A673 (cell line): ENCODE results near the gene LRRC4. TPM values are rescaled to one million over a fixed set of nuclear protein-coding genes. Genes with fewer than 3 reads are reported as not detected.

ENCODE experiments used
- BruUV-seq: library from RNA; stranded (reverse); fragments of 400-500 nt; replicated peaks from 2 replicates; lab custom pipeline; 2021; lab: Mats Ljungman, UMichigan
- CTCF ChIA-PET: fragments of 300-600 bp; sonication (Branson Sonifier 250); formaldehyde crosslinking; loops from one replicate; lab custom pipeline; 2022; ENCODE audit warnings: antibody characterized with exemption; lab: Charles Lee
- POLR2A ChIA-PET: fragments of 300-600 bp; sonication (Branson Sonifier 250); formaldehyde crosslinking; loops from one replicate; lab custom pipeline; 2022; ENCODE audit warnings: antibody characterized with exemption; ENCODE audit not compliant: low non-redundant PET; lab: Charles Lee
- DNase-seq: peaks from one replicate; pipeline ENCODE4 v3.0.0-alpha.2; 2015; ENCODE audit warnings: low spot score
- H3K27ac ChIP-seq: fragments of 200-600 bp; sonication (generic); 2 replicates; pipeline ENCODE4 v1.5.1; 2016; ENCODE audit warnings: mixed run types, low read depth, mild to moderate bottlenecking, mixed read lengths, antibody characterized with exemption, low read length; ENCODE audit not compliant: poor library complexity, severe bottlenecking
- H3K27me3 ChIP-seq: fragments of 200-600 bp; sonication (generic); replicated peaks from 2 replicates; pipeline ENCODE4 v1.6.1; 2017; ENCODE audit warnings: mixed run types, low read depth, mild to moderate bottlenecking, mixed read lengths, antibody characterized with exemption, low read length; ENCODE audit not compliant: insufficient read depth, poor library complexity
- H3K36me3 ChIP-seq: fragments of 200-600 bp; sonication (generic); 2 replicates; pipeline ENCODE4 v1.6.1; 2016; ENCODE audit warnings: mixed run types, mild to moderate bottlenecking, mixed read lengths, antibody characterized with exemption, low read length; ENCODE audit not compliant: insufficient read depth, poor library complexity, severe bottlenecking
- H3K4me1 ChIP-seq: fragments of 200-600 bp; sonication (generic); 2 replicates; pipeline ENCODE4 v1.6.1; 2017; ENCODE audit warnings: mixed run types, mild to moderate bottlenecking, mixed read lengths, antibody characterized with exemption, low read length; ENCODE audit not compliant: insufficient read depth, poor library complexity, severe bottlenecking
- H3K4me3 ChIP-seq: fragments of 200-600 bp; sonication (generic); 2 replicates; pipeline ENCODE4 v1.5.1; 2016; ENCODE audit warnings: low read depth, mixed run types, mild to moderate bottlenecking, mixed read lengths, low read length; ENCODE audit not compliant: poor library complexity, severe bottlenecking
- H3K9me3 ChIP-seq: fragments of 200-600 bp; sonication (generic); 2 replicates; pipeline ENCODE4 v1.6.1; 2016; ENCODE audit warnings: mixed run types, low read depth, mild to moderate bottlenecking, mixed read lengths, antibody characterized with exemption, low read length; ENCODE audit not compliant: poor library complexity, severe bottlenecking
- EZH2 ChIP-seq: fragments of 200-600 bp; sonication (generic); IDR thresholded peaks from 2 replicates; pipeline ENCODE4 v1.6.1; 2017; ENCODE audit warnings: borderline replicate concordance, low read depth, mild to moderate bottlenecking, mixed read lengths, antibody characterized with exemption, low read length; ENCODE audit not compliant: poor library complexity, severe bottlenecking
- intact Hi-C: fragments of 100-400 bp; cut with micrococcal nuclease; formaldehyde crosslinking; loops from one replicate; pipeline ENCODE4 v1.10.0; 2022; ENCODE audit not compliant: unreplicated experiment
- total RNA-seq: library from RNA; stranded (reverse); gene quantifications from 2 replicates; pipeline ENCODE4 v1.2.3, GENCODE V29; 2021
- TF ChIP-seq, protein P1 (sequence below): fragments of 300-800, 200-600 bp; sonication (generic); conservative IDR thresholded peaks from 2 replicates; pipeline ENCODE4 v1.5.1; 2017; ENCODE audit warnings: low read depth, mild to moderate bottlenecking, antibody characterized with exemption, low read length, moderate library complexity, mixed read lengths

LRRC4 gene
- total RNA-seq, 1 experiment from 2014 or later, result 16.1 TPM

DNA sequence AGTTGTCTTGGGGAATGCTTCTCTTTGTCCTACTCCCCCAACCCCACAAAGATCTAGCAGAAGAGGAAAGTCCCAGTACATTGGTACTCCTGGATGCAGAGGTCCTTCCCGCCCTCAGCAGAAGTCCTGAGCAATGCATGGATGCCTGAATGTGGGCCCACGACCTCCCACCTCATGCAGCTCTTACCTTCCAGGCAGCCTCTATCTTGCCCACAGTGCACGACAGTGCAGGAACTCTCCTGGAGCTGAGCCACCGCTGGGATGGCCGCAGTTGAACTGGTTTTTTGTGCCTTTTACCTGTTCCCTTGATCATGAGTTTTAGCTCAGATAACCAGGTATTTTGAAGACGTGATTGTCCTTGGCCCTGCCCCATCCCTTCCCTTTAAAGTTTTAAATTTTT lies 37.9 kb downstream of the LRRC4 start:
- BruUV-seq, result no TSS peak
- Histone ChIP-seq H3K27me3 (no peaks in the 10 kb centered on the region), H3K4me3 (no peak overlapping the region), H3K36me3 (no peaks in the 10 kb centered on the region), H3K4me1 (no peaks in the 10 kb centered on the region), H3K9me3 (no peaks in the 10 kb centered on the region), H3K27ac (no peak overlapping the region)
- no peak for TF ChIP-seq EZH2
- TF ChIP-seq, protein P1, sequence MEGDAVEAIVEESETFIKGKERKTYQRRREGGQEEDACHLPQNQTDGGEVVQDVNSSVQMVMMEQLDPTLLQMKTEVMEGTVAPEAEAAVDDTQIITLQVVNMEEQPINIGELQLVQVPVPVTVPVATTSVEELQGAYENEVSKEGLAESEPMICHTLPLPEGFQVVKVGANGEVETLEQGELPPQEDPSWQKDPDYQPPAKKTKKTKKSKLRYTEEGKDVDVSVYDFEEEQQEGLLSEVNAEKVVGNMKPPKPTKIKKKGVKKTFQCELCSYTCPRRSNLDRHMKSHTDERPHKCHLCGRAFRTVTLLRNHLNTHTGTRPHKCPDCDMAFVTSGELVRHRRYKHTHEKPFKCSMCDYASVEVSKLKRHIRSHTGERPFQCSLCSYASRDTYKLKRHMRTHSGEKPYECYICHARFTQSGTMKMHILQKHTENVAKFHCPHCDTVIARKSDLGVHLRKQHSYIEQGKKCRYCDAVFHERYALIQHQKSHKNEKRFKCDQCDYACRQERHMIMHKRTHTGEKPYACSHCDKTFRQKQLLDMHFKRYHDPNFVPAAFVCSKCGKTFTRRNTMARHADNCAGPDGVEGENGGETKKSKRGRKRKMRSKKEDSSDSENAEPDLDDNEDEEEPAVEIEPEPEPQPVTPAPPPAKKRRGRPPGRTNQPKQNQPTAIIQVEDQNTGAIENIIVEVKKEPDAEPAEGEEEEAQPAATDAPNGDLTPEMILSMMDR, result no peak
- intact Hi-C loops, result no loop called here
- CTCF ChIA-PET, result no interaction called here
- POLR2A ChIA-PET, result no interaction called here
- DNase-seq, result no peak

DNA sequence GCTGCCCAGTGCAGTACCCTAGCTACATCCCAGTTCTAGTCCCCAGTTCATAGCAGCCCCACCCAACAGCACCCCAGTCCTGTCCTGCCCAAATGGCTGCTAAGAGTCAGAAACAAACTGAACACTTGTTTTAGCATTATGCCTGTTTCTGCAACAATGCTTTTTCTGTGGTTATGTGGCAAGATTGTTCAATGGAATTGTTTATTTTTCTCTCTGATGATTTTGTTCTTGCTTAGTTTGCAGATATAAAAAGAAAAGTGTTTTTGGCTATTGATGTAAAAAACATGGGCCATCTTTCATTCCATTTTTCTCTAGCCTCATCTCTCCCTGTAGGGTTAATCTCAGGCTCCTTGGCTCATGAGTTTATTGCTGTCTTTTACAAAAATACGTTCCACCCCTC lies 42.5 kb downstream of the LRRC4 start:
- Histone ChIP-seq H3K36me3 (no peaks in the 10 kb centered on the region), H3K27me3 (no peaks in the 10 kb centered on the region), H3K4me1 (no peaks in the 10 kb centered on the region), H3K27ac (no peak overlapping the region), H3K9me3 (no peaks in the 10 kb centered on the region), H3K4me3 (no peak overlapping the region)
- TF ChIP-seq EZH2, result no peak
- TF ChIP-seq, protein P1, result no peak
- intact Hi-C loops, result no loop called here
- ChIA-PET POLR2A (no interaction called here), CTCF (no interaction called here)
- no TSS peak for BruUV-seq
- DNase-seq, result no peak

DNA sequence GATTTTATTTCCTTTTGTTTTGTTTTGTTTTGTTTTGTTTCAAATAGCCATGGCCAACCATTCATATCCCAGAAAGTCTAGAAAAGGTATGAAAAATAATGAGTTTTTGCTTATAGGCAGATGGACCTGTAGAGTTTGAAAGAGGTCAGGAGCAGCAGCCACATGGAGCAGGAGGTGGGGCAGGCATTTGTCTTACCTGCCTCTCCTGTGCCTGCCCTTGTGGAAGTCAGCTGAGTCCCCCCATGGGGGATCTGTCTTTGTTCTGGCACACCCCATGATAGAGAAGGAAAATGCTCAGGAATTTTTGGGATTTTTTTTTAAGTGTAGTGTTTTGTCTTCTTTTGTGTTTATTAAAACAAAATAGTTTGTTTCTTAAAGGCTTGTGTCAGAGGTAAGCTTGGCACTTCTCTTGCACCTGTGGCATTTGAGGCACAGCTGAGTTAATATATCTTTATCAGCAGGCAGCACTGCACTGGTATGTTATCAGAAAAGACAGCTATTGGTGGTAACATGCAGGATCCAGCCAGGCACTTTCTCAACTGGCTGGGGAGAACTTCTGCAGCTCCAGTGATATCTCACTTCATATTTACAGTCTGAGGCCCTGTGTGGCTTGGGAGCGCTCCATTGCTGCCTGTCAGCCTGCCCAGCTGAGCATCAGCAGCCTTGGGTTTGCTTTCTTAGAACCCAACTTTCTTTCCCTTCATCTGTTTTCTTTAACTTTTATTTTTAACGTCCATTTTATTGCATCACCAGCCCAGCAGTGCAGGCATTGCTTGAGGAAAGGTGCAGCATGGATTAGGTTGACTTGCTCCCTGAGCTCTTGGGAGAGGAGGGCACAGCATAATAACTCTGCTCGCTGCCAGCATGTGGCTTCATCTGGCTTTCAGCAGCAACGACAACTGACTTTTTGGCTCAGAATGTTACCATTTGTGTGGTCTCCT lies 44.4 kb downstream of the LRRC4 start:
- no peaks in the 10 kb centered on the region for H3K9me3 ChIP-seq
- no peak for TF ChIP-seq EZH2
- TF ChIP-seq, protein P1, result no peak
- no peak for DNase-seq
- H3K4me3 ChIP-seq, result no peak overlapping the region
- no peaks in the 10 kb centered on the region for H3K36me3 ChIP-seq
- ChIA-PET CTCF (no interaction called here), POLR2A (no interaction called here)
- no peak overlapping the region for H3K27ac ChIP-seq
- BruUV-seq, result no TSS peak
- H3K27me3 ChIP-seq, result no peaks in the 10 kb centered on the region
- no peaks in the 10 kb centered on the region for H3K4me1 ChIP-seq
- intact Hi-C loops, result no loop called here
